COLO668 (cell line): ENCODE data around the gene THBS3.
"Not testable (repeated sequence)": the region's sequence is repeated elsewhere in the genome, so short reads cannot be mapped to it uniquely, and the experiment has no call there.

ENCODE experiments used
- DNase-seq: peaks from one replicate; lab custom pipeline; 2025; ENCODE audit not compliant: unreplicated experiment; lab: John Stamatoyannopoulos, UW

Gene THBS3

GRCh38 chr1:155207806-155208540, at the start of gene THBS3:
Gene THBS3 (minus strand): TSS chr1:155207897. CDS start chr1:155207876, 21 bp downstream.
- DNase-seq, result peak; percentile 30

- DNase-seq, result no peak
These were observed 48.6 kb upstream of the THBS3 start for GRCh38 chr1:155256058-155256852.

- peak; percentile 89 for DNase-seq
These were observed 47.7 kb upstream of the THBS3 start, which contains the start of gene ENTREP3 for GRCh38 chr1:155255243-155256007. Gene ENTREP3 (minus strand): TSS chr1:155255483. CDS start chr1:155254877, 606 bp downstream.

GRCh38 chr1:155254714-155255242, 47.1 kb upstream of the THBS3 start:
- DNase-seq, result no peak

- DNase-seq, result no peak
These were observed 46.6 kb upstream of the THBS3 start for GRCh38 chr1:155254228-155254713.

GRCh38 chr1:155253797-155254196, 46.1 kb upstream of the THBS3 start:
- DNase-seq, result no peak

- DNase-seq, result no peak
These were observed 45.5 kb upstream of the THBS3 start for GRCh38 chr1:155253208-155253607.

GRCh38 chr1:155251566-155251965, 43.9 kb upstream of the THBS3 start:
- DNase-seq, result no peak

GRCh38 chr1:155250633-155251449, 43.1 kb upstream of the THBS3 start:
- DNase-seq, result peak; percentile 96

GRCh38 chr1:155250246-155250632, 42.5 kb upstream of the THBS3 start:
- DNase-seq, result no peak

- DNase-seq, result no peak
These were observed 40.2 kb upstream of the THBS3 start for GRCh38 chr1:155247667-155248553.

- not testable (repeated sequence) for DNase-seq
These were observed 39.1 kb upstream of the THBS3 start for GRCh38 chr1:155246796-155247195.

GRCh38 chr1:155245163-155245524, 37.4 kb upstream of the THBS3 start:
- DNase-seq, result no peak

- DNase-seq, result peak; percentile 99
These were observed 36.9 kb upstream of the THBS3 start for GRCh38 chr1:155244368-155245162.

- no peak for DNase-seq
These were observed 35.2 kb upstream of the THBS3 start for GRCh38 chr1:155242805-155243358.

GRCh38 chr1:155241841-155242264, 34.2 kb upstream of the THBS3 start:
- no peak for DNase-seq

- DNase-seq, result peak; percentile 72
These were observed 33.5 kb upstream of the THBS3 start for GRCh38 chr1:155241069-155241679.

- no peak for DNase-seq
These were observed 28.8 kb upstream of the THBS3 start for GRCh38 chr1:155236451-155236850.
